Measurements from ENCODE around the gene ALKBH3. TPM values are rescaled to one million over a fixed set of nuclear protein-coding genes. Genes with fewer than 3 reads are reported as not detected.

The ALKBH3 gene
- total and polyA plus RNA-seq, 11 donors, result 13.1 to 24.7 (median 20.5) TPM

GRCh38 chr11:43925063-43925931, 44.7 kb downstream of the ALKBH3 start:
- Histone ChIP-seq H3K27me3 (no peaks in the 10 kb centered on the region), H3K27ac (peak overlapping the region in 6 of 12 donors; percentile 19 to 88 (median 76)), H3K4me1 (peaks cover 3 to 49% (median 28%) of the 10 kb centered on the region in 12 donors), H3K36me3 (peaks cover 0 to 22% (median 14%) of the 10 kb centered on the region in 9 donors), H3K4me3 (no peak overlapping the region), H3K9me3 (no peaks in the 10 kb centered on the region)
- 87 to 94% (median 92%) methylated on average over 14 of the region's 14 CpGs for WGBS, 4 donors
- intact Hi-C loops (cut with DNase I), result no loop called here
- ATAC-seq (no peak), DNase-seq (no peak)
- no peak for TF ChIP-seq POLR2A (IDR thresholded peaks at IDR 0.05)
- TF ChIP-seq, protein P1, sequence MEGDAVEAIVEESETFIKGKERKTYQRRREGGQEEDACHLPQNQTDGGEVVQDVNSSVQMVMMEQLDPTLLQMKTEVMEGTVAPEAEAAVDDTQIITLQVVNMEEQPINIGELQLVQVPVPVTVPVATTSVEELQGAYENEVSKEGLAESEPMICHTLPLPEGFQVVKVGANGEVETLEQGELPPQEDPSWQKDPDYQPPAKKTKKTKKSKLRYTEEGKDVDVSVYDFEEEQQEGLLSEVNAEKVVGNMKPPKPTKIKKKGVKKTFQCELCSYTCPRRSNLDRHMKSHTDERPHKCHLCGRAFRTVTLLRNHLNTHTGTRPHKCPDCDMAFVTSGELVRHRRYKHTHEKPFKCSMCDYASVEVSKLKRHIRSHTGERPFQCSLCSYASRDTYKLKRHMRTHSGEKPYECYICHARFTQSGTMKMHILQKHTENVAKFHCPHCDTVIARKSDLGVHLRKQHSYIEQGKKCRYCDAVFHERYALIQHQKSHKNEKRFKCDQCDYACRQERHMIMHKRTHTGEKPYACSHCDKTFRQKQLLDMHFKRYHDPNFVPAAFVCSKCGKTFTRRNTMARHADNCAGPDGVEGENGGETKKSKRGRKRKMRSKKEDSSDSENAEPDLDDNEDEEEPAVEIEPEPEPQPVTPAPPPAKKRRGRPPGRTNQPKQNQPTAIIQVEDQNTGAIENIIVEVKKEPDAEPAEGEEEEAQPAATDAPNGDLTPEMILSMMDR (IDR thresholded peaks at IDR 0.05), result no peak

DNA sequence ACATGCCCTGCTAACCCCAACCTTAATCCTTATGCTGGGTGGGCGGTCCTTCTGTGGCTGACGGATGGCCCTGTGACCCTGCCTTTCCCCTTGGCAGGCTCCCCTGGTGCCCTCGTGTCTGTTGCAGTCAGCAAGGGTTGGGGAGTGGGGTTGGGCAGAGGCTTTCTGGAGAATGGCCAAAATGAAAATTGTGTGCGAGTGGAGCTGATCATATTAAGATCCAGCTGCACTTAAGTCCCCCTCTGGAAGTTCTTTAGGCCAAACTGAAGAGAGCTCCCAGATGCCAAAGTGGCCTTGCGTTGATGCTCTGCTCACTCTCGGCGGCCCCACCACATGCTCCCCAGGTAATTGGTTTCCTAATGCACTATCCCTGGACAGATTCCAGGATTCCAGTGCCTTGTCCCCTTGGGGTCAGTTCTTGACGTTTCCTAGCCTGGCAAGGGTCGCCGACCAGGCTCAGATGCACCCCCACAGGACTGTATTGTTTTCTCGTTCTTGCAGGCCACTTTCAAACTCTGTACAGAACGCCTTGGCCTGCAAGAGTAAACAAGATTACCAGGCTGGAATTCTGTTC, 45.4 kb downstream of the ALKBH3 start:
- intact Hi-C loops (cut with DNase I), result no loop called here
- ATAC-seq, result no peak
- Histone ChIP-seq H3K27me3 (no peaks in the 10 kb centered on the region), H3K36me3 (peaks cover 0 to 15% (median 7%) of the 10 kb centered on the region in 9 donors), H3K27ac (peak overlapping the region in 2 of 12 donors; percentile 85 to 88), H3K9me3 (no peaks in the 10 kb centered on the region), H3K4me3 (no peak overlapping the region), H3K4me1 (peaks cover 3 to 48% (median 28%) of the 10 kb centered on the region in 12 donors)
- no peak for DNase-seq
- TF ChIP-seq, protein P1 (IDR thresholded peaks at IDR 0.05), result no peak
- TF ChIP-seq POLR2A (IDR thresholded peaks at IDR 0.05), result no peak
- WGBS, 4 donors, result 64 to 76% (median 66%) methylated on average over 12 of the region's 12 CpGs

GRCh38 chr11:43927070-43927469, 46.4 kb downstream of the ALKBH3 start:
- no peaks in the 10 kb centered on the region for H3K27me3 ChIP-seq
- H3K27ac ChIP-seq, result peak overlapping the region in 1 of 12 donors; percentile 88
- no peak overlapping the region for H3K4me3 ChIP-seq
- ATAC-seq, result no peak
- 92 to 97% (median 95%) methylated on average over 2 of the region's 2 CpGs for WGBS, 4 donors
- intact Hi-C loops (cut with DNase I), result no loop called here
- no peaks in the 10 kb centered on the region for H3K9me3 ChIP-seq
- H3K36me3 ChIP-seq, result peaks cover 0 to 5% (median 0%) of the 10 kb centered on the region in 9 donors
- DNase-seq, result no peak
- H3K4me1 ChIP-seq, result peaks cover 3 to 45% (median 23%) of the 10 kb centered on the region in 12 donors
- TF ChIP-seq POLR2A (IDR thresholded peaks at IDR 0.05), result no peak
- TF ChIP-seq, protein P1 (IDR thresholded peaks at IDR 0.05), result no peak

All from heart left ventricle (tissue), 16 donors.